HEK293 (cell line): ENCODE data around the gene ACIN1.
A peak's percentile ranks its signal among the peaks of the same experiment; 100 is the strongest.

Experiments
- HOXD13 ChIP-seq: sonication (generic); formaldehyde crosslinking; IDR thresholded peaks from 2 replicates; pipeline ENCODE4 v1.8.0; 2022; ENCODE audit warnings: missing genetic modification reagents, borderline replicate concordance
- KLF1 ChIP-seq: fragments of 450-650 bp; formaldehyde crosslinking; IDR thresholded peaks from 2 replicates; pipeline ENCODE4 v1.5.1; 2016; ENCODE audit warnings: missing biosample characterization, missing genetic modification characterization
- PRDM1 ChIP-seq: fragments of 450-650 bp; formaldehyde crosslinking; IDR thresholded peaks from 2 replicates; pipeline ENCODE4; 2016; ENCODE audit warnings: missing biosample characterization, missing genetic modification characterization
- REPIN1 ChIP-seq: fragments of 450-650 bp; formaldehyde crosslinking; IDR thresholded peaks from 2 replicates; pipeline ENCODE4 v1.5.1; 2017; ENCODE audit warnings: missing biosample characterization, missing genetic modification characterization, low read depth
- SALL2 ChIP-seq: fragments of 450-650 bp; formaldehyde crosslinking; IDR thresholded peaks from 2 replicates; pipeline ENCODE4 v1.5.0; 2017; ENCODE audit warnings: missing biosample characterization, mild to moderate bottlenecking, missing genetic modification characterization, borderline replicate concordance
- SCRT1 ChIP-seq: fragments of 450-650 bp; formaldehyde crosslinking; IDR thresholded peaks from 2 replicates; pipeline ENCODE4 v1.5.1; 2016; ENCODE audit warnings: missing biosample characterization, missing genetic modification characterization, borderline replicate concordance
- TCF7L2 ChIP-seq: IDR thresholded peaks from 2 replicates; pipeline ENCODE4 v1.6.1; 2011; ENCODE audit warnings: low read depth, mild to moderate bottlenecking, inconsistent platforms, low read length, moderate library complexity, borderline replicate concordance
- YY1 ChIP-seq: fragments of 450-650 bp; formaldehyde crosslinking; IDR thresholded peaks from 2 replicates; pipeline ENCODE4 v1.5.1; 2018; ENCODE audit warnings: missing biosample characterization, missing genetic modification characterization
- ZBTB10 ChIP-seq: fragments of 450-650 bp; formaldehyde crosslinking; IDR thresholded peaks from 2 replicates; pipeline ENCODE4 v1.5.1; 2016; ENCODE audit warnings: missing biosample characterization, missing genetic modification characterization
- ZBTB49 ChIP-seq: fragments of 450-650 bp; formaldehyde crosslinking; IDR thresholded peaks from 2 replicates; pipeline ENCODE4 v1.5.1; 2016; ENCODE audit warnings: missing biosample characterization, missing genetic modification characterization, low read depth
- ZFP37 ChIP-seq: fragments of 450-650 bp; formaldehyde crosslinking; IDR thresholded peaks from 2 replicates; pipeline ENCODE4 v1.5.1; 2016; ENCODE audit warnings: missing biosample characterization, missing genetic modification characterization
- ZNF121 ChIP-seq: fragments of 450-650 bp; formaldehyde crosslinking; IDR thresholded peaks from 2 replicates; pipeline ENCODE4 v1.5.1; 2016; ENCODE audit warnings: missing biosample characterization, missing genetic modification characterization
- ZNF18 ChIP-seq: fragments of 450-650 bp; formaldehyde crosslinking; IDR thresholded peaks from 2 replicates; pipeline ENCODE4 v1.5.1; 2016; ENCODE audit warnings: missing biosample characterization, missing genetic modification characterization
- ZNF214 ChIP-seq: fragments of 450-650 bp; formaldehyde crosslinking; IDR thresholded peaks from 2 replicates; pipeline ENCODE4 v1.5.1; 2017; ENCODE audit warnings: missing biosample characterization, mild to moderate bottlenecking, missing genetic modification characterization, borderline replicate concordance
- ZNF26 ChIP-seq: fragments of 450-650 bp; formaldehyde crosslinking; IDR thresholded peaks from 2 replicates; pipeline ENCODE4 v1.5.1; 2016; ENCODE audit warnings: missing biosample characterization, missing genetic modification characterization
- ZNF335 ChIP-seq: fragments of 450-650 bp; formaldehyde crosslinking; conservative IDR thresholded peaks from 2 replicates; pipeline ENCODE4 v1.5.1; 2016; ENCODE audit warnings: missing biosample characterization, missing genetic modification characterization
- ZNF37A ChIP-seq: fragments of 450-650 bp; IDR thresholded peaks from 2 replicates; pipeline ENCODE4 v1.5.1; 2018; ENCODE audit warnings: missing biosample characterization, missing genetic modification characterization
- ZNF518A ChIP-seq: fragments of 450-650 bp; formaldehyde crosslinking; conservative IDR thresholded peaks from 2 replicates; pipeline ENCODE4 v1.5.1; 2016; ENCODE audit warnings: low read depth, missing biosample characterization, missing genetic modification characterization
- ZNF544 ChIP-seq: fragments of 450-650 bp; formaldehyde crosslinking; IDR thresholded peaks from 2 replicates; pipeline ENCODE4 v1.5.0; 2017; ENCODE audit warnings: missing biosample characterization, missing genetic modification characterization
- ZNF549 ChIP-seq: fragments of 450-650 bp; IDR thresholded peaks from 2 replicates; pipeline ENCODE4 v1.5.1; 2018; ENCODE audit warnings: missing biosample characterization, missing genetic modification characterization, mild to moderate bottlenecking, inconsistent platforms, moderate library complexity
- ZNF560 ChIP-seq: fragments of 450-650 bp; formaldehyde crosslinking; IDR thresholded peaks from 2 replicates; pipeline ENCODE4 v1.5.1; 2017; ENCODE audit warnings: missing biosample characterization, missing genetic modification characterization, borderline replicate concordance
- ZNF610 ChIP-seq: fragments of 450-650 bp; formaldehyde crosslinking; IDR thresholded peaks from 2 replicates; pipeline ENCODE4 v1.5.1; 2016; ENCODE audit warnings: missing biosample characterization, missing genetic modification characterization, borderline replicate concordance
- ZNF658 ChIP-seq: fragments of 450-650 bp; formaldehyde crosslinking; IDR thresholded peaks from 2 replicates; pipeline ENCODE4; 2016; ENCODE audit warnings: missing biosample characterization, missing genetic modification characterization
- ZNF670 ChIP-seq: fragments of 450-650 bp; formaldehyde crosslinking; IDR thresholded peaks from 2 replicates; pipeline ENCODE4 v1.5.1; 2016; ENCODE audit warnings: missing biosample characterization, missing genetic modification characterization, low read depth
- ZNF76 ChIP-seq: fragments of 450-650 bp; formaldehyde crosslinking; IDR thresholded peaks from 2 replicates; pipeline ENCODE4; 2016; ENCODE audit warnings: low read depth, missing biosample characterization, missing genetic modification characterization, borderline replicate concordance
- ZNF776 ChIP-seq: fragments of 450-650 bp; formaldehyde crosslinking; IDR thresholded peaks from 2 replicates; pipeline ENCODE4 v1.5.0; 2017; ENCODE audit warnings: missing biosample characterization, missing genetic modification characterization, borderline replicate concordance
- ZNF843 ChIP-seq: fragments of 450-650 bp; formaldehyde crosslinking; IDR thresholded peaks from 2 replicates; pipeline ENCODE4 v1.5.1; 2016; ENCODE audit warnings: missing biosample characterization, missing genetic modification characterization

The ACIN1 gene

GRCh38 chr14:23025151-23025814 lies 69.7 kb downstream of the ACIN1 start (continued):
- TF ChIP-seq HOXD13 (CRISPR knock-in tag) (no peak), ZNF37A (tag by site-specific recombination) (no peak), ZNF776 (tag by site-specific recombination) (no peak), ZBTB10 (tag by site-specific recombination) (no peak), ZFP37 (no peak), ZNF76 (no peak), ZNF658 (tag by site-specific recombination) (no peak), PRDM1 (tag by site-specific recombination) (no peak), ZNF214 (tag by site-specific recombination) (no peak), SALL2 (tag by site-specific recombination) (no peak), REPIN1 (tag by site-specific recombination) (no peak), ZNF26 (tag by site-specific recombination) (no peak), ZNF843 (no peak), SCRT1 (tag by site-specific recombination) (no peak), ZNF518A (tag by site-specific recombination) (no peak), ZNF610 (tag by site-specific recombination) (0 out of 2 replicates have a peak, but pooled peaks have one; percentile 21), ZNF121 (no peak), YY1 (tag by site-specific recombination) (no peak), ZNF560 (tag by site-specific recombination) (no peak), ZNF544 (tag by site-specific recombination) (no peak), ZNF335 (tag by site-specific recombination) (no peak), TCF7L2 (no peak), KLF1 (tag by site-specific recombination) (peak; percentile 29; the same call in 1 of the 2 replicates), ZNF18 (tag by site-specific recombination) (peak; percentile 90), ZNF670 (tag by site-specific recombination) (no peak), ZBTB49 (tag by site-specific recombination) (no peak), ZNF549 (tag by site-specific recombination) (no peak)
